Heart left ventricle (tissue), 13 donors: ENCODE data around the gene COL23A1.

Experiments
- POLR2A ChIP-seq, 2 donors: fragments of 450-650 bp; IDR thresholded peaks; one replicate each; pipeline ENCODE4 v1.6.1; 2017; ENCODE audit warnings: antibody characterized with exemption in 2 of 2, mild to moderate bottlenecking in 2 of 2, moderate library complexity in 2 of 2
- TF ChIP-seq, protein P1 (sequence below), 12 donors: fragments of 200-600 bp; sonication (generic) in 4 of 12; IDR thresholded peaks; one replicate each; pipeline versions ENCODE4 v1.5.0 to v1.8.0; 2018 to 2022; ENCODE audit warnings: antibody characterized with exemption in 12 of 12, mild to moderate bottlenecking in 5 of 12
- donor health status: ischemic (EF 13 %, LVEDD 7.1; RV severe dilation, severe dysfunction).
- donor health status: DM: no; HTN: yes; CAD: no.
- donor health status: DM: no; HTN: no; CAD: no.
- donor health status: ischemic (EF 25% LVEDD 6.9; RV normal size, moderate dysfunction).
- donor health status: ischemic (EF 25% LVEDD 5.7; RV mildly dilated, moderate dysfunction).
- donor health status: ischemic (EF 35%, LVEDD 5.7; RV mildly dilated, moderate dysfunction).
- donor health status: nonischemic (EF 11% LVEDD 7.7; RV severe dilation, severe dysfunction).
- donor health status: DM: yes; HTN: yes; CAD: no.
- donor health status: PGD.
- donor health status: ischemic (EF 29% LVEDD 5.4; RV normal size, mild dysfunction).
- donor health status: nonischemic (EF 23%, LVEDD 6.1; RV moderate dilation, normal function).

DNA sequence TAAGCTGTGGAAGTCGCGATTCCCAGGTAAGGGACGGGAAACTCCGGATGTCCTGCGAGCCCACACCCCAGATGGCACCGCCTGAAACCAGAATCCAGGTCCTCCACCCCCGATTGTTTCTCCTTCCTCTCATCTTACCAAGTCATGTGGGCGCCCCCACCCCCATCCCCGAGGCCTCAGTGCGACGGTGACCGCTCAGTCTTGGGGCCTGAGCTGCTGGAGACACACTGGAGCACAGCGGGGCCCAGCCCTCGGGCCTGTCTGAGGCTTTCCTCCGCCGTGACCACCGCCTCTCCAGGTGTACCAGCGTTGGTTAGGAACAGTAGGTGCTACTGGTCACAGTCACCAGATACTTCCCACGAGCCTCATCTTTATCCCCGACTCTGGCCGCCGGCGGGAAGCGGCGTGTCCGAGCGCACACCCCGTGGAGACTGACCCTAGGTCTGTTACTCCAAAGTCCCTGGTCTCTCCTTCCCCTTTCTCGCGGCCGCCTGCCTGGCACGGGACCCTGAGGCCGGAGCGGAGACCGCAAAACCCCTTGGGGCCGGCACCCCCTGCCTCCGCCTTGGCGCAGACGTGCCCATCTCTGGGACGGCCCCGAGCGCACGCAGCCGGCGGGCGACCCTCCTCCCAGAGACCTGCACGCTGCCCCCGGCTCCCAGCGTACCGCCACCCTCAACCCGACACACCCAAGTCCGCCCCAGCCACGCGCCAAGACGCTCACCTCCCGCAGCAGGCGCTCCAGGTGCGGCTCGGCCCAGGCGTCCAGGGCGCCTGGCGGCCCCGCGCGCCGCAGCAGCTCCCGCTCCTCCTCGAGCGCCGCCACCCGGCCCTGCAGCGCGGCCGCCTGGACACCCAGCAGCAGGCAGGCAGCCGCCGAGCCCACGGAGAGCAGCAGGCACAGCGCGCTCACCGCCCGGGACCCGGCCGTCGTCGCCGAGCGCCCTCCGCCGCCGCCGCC lies 733 bp downstream of the COL23A1 start:
- TF ChIP-seq, protein P1, sequence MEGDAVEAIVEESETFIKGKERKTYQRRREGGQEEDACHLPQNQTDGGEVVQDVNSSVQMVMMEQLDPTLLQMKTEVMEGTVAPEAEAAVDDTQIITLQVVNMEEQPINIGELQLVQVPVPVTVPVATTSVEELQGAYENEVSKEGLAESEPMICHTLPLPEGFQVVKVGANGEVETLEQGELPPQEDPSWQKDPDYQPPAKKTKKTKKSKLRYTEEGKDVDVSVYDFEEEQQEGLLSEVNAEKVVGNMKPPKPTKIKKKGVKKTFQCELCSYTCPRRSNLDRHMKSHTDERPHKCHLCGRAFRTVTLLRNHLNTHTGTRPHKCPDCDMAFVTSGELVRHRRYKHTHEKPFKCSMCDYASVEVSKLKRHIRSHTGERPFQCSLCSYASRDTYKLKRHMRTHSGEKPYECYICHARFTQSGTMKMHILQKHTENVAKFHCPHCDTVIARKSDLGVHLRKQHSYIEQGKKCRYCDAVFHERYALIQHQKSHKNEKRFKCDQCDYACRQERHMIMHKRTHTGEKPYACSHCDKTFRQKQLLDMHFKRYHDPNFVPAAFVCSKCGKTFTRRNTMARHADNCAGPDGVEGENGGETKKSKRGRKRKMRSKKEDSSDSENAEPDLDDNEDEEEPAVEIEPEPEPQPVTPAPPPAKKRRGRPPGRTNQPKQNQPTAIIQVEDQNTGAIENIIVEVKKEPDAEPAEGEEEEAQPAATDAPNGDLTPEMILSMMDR (IDR thresholded peaks at IDR 0.05) = peak in 5 of 12 donors; percentile 8 to 43 (median 17)
- no peak for TF ChIP-seq POLR2A (IDR thresholded peaks at IDR 0.05)
